Erythroblast (primary cell): ENCODE measurements around the gene UBD.

ENCODE experiments used
- DNase-seq, 2 experiments: peaks; one replicate each; lab custom pipeline; 2025; lab: John Stamatoyannopoulos, UW
- GATA1 ChIP-seq: IDR thresholded peaks from 2 replicates; pipeline ENCODE4 v1.6.1; 2011; ENCODE audit warnings: low read depth, mild to moderate bottlenecking, control low read depth, low read length, moderate library complexity
- POLR2A ChIP-seq: IDR thresholded peaks from 2 replicates; pipeline ENCODE4 v1.6.1; 2011; ENCODE audit warnings: mild to moderate bottlenecking, low read length

The UBD gene

DNA sequence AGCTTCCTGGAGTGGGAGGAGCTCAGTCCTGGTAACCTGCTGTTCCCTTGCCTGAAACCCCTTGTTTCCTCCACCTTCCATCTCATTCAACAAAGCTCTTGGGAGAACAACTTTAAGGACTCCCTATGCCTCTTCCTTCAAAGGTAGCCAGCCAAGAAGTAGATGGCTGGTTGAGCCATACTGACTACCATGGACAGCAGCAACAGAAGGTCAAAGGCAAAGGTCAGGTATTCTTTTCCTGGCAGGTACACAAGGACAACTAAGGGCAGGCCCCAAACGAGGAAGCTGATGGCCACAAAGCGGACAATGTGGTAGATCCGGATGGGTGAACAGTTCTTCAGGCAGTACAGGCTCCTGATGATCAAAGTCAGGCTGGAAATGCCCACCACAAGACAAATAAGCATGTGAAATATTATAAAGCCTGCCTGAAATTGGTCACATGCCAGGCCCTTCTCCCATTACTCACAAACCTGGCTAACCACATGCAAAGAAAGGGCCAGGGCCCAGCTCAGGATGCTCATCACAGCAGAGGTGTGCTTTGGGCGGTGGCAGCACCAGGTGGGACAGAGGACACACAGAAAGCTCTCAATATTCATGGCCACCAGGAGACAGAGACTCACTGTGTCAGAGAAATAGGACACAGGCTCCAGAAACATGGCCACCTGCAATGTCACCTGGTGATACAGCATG, 21.7 kb downstream of the UBD start:
- DNase-seq = no peak
- TF ChIP-seq POLR2A (no peak), GATA1 (no peak)

DNA sequence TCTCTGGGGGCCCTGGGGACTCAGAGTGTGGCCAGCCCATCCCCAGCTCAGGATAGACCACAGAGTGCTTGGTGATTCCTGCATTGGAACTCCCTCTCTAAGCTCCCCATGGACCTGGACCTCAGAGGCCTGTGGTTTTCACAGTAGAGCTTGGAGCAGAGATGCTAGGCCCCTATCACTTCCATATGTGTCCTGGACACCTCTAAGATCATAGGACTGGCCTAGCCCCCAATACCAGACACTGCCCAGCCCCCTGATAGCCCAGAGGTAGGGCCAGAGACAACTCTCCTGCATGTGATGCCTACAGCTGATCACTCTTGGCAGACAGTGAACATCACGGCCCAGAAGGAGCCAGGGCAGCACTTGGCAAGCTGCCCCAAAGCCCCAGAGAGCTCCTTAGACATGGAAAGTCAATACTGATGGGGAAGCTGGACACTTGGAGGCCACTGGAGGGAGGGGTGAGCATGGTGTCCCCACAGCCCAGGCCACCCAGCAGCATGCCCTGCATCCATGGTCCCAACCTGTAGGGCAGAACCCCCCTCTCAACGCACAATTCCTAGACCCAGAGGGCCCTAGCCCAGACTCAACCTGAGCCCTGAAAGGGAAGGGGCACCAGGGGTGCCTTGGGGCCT, 27.1 kb downstream of the UBD start:
- no peak for TF ChIP-seq POLR2A
- TF ChIP-seq GATA1 = no peak
- DNase-seq = no peak

GRCh38 chr6:29531668-29532067, 27.9 kb downstream of the UBD start:
- no peak for TF ChIP-seq POLR2A
- TF ChIP-seq GATA1 = no peak
- no peak for DNase-seq

DNA sequence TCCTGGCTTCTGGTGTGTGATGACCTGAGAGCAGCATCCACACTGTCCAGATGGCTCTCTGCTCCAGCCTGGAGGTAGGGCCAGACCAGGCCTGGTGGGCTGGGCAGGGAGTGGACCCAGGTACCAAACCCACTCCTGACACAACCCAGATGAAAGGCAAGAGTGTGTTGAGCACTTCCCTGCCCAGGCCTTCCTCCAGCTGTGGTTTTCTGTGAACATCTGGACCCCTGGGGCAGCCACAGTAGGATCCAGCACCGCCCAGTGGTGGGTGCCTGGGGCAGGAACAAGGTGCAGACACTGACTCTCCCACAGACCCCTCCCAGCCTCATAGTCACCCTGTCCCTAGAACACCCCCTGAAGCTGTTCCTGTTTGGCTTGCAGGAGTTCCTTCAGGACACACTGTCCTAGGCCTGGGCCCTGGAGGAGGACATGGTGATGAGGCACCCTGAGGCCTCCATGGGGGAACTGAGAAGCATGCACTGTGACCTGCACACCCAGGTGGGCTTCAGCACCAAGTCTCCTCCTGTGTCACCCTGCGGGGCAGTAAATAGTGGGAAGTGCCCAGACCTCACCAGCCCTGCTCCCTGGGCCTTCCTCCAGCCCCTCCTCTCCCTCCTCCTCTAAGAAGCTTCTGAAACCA, 28.7 kb downstream of the UBD start:
- no peak for DNase-seq
- no peak for TF ChIP-seq GATA1
- no peak for TF ChIP-seq POLR2A

DNA sequence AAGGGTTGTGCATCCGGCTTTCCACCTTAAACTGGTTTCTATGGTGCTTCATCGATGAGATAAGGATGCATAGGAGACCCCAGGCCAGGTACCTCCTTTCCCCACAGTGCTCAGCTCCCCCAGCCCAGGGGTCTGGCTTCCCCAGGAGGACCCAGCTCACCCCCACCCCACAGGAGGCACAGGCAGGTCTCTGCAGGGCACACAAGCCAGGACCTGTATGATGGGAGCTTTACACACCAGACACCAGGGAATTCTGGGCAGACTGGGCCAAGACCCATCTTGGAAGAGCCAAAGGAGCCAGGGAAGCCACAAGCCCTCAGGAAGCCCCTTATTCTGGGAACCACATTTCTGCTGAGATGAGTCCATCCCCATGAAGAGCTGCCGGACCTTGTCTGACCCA, 29.6 kb downstream of the UBD start:
- TF ChIP-seq POLR2A (no peak), GATA1 (no peak)
- no peak for DNase-seq

DNA sequence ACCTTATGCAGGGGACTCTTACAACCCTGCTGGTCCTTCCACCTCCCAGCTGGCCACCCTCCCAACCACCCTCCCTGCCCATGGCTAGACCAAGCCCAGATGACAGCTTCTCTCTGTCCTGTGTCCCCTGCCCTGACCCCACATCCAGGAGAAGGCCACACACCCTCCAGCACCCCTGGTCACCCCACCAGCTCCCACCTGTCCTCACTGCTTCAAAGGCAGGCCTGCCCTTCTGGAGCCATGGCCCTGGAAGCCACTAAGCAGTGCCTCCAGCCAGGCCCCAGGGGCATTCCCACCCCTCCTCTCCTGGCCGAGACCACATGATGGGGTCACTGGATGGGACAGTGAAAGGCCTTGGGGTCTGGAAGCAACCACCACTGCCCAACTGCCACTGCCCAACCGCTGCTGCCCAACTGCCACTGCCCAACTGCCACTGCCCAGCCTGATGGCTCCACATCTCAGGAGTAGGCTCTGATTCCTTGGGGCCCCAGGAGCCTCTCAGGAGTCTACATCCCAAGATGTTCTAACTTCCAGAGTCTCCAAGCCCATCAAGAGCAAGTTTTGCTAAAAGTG, 30.5 kb downstream of the UBD start:
- TF ChIP-seq POLR2A (no peak), GATA1 (no peak)
- DNase-seq = no peak

- TF ChIP-seq POLR2A (no peak), GATA1 (no peak)
- DNase-seq = no peak
Measured at GRCh38 chr6:29528300-29528931, 31.1 kb downstream of the UBD start.

GRCh38 chr6:29527564-29527963, 32.0 kb downstream of the UBD start:
- no peak for TF ChIP-seq POLR2A
- TF ChIP-seq GATA1 = no peak
- DNase-seq = no peak

DNA sequence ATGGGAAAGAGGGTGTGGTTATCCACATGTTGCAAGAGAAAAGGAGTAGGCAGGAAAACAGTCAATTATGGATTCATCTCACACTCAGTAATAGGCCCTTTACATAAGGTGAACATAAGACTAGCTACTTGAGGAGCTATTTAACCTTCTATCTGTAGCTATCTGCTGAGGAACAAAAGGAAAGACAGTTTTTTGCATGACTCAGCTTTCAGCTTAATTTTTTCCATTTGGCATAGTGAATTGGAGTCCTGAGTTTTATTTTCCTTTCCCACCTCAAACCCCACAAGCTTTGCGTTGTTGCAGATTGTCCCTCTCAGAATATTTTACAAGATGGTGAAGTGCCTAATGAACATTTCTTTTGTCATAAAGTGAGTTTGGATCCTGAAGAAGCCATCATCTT, 32.4 kb downstream of the UBD start:
- no peak for DNase-seq
- TF ChIP-seq POLR2A (no peak), GATA1 (no peak)

GRCh38 chr6:29525311-29525639, 34.3 kb downstream of the UBD start:
- TF ChIP-seq GATA1 (no peak), POLR2A (no peak)
- no peak for DNase-seq

DNA sequence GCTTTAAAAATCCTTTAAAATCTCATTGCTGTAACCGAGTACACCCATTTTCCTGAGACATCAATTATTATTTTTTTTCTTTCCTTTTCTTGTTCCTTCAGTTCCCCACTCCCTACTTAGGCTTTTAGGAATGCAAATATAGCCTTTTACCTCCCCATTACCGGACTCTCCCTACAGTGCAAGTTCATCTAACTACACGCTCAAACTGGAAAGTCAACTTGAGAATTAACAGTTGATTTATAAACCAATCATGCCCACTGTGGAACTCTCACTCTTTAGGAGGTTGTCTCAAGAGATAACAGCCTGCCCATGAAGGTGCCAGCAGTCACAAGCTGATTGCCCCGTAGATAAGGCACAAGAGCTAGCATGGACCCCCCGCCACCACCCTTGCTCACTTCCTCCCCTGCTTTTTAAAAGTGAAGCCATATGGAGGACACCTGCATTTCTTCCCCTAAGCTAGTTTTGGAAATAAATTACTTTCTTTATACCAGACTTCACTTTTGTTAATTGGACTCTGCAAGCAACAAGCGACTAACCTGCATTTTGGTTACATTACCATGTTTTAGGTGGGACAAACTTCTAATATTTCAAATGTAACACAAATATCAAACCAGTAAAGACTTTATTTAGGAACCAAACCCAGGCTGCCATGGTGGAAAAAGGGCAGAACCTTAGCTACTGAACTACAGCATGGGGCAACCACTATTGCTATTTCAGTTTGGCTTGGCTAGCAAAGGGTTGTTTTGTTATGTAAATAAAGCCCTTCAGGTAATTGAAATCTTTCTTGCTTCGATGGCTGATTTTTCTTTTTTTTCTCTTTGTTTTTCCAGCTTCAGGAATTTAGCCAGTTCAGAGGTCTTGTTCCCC, 34.9 kb downstream of the UBD start:
- no peak for DNase-seq
- TF ChIP-seq POLR2A = no peak
- TF ChIP-seq GATA1 = no peak

DNA sequence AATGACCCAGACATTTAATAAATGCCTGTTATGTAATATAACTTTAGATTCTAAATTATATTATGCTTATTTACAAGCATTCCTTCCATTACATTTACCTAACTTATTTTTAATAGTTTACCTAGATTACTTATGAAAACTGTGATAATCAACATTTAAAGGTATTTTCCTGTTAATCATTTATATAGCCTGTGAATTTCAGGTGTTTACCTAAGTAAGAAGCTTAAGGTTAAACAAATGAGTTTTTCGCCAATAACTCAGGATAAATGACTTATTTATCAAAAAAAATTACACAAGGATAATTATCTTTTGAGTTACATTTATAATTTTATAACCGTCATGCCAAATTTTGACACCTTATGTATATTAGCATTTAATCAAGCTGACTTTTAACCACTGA, 35.5 kb downstream of the UBD start:
- no peak for TF ChIP-seq GATA1
- no peak for TF ChIP-seq POLR2A
- DNase-seq = no peak

GRCh38 chr6:29522227-29522626, 37.3 kb downstream of the UBD start:
- peak in 1 of 2 experiments; percentile 61 for DNase-seq
- no peak for TF ChIP-seq POLR2A
- no peak for TF ChIP-seq GATA1
